NCI-H2029 (cell line): ENCODE results near the gene EFEMP2.

Experiments
- DNase-seq: peaks from one replicate; lab custom pipeline; 2025; lab: John Stamatoyannopoulos, UW

EFEMP2 gene

DNA sequence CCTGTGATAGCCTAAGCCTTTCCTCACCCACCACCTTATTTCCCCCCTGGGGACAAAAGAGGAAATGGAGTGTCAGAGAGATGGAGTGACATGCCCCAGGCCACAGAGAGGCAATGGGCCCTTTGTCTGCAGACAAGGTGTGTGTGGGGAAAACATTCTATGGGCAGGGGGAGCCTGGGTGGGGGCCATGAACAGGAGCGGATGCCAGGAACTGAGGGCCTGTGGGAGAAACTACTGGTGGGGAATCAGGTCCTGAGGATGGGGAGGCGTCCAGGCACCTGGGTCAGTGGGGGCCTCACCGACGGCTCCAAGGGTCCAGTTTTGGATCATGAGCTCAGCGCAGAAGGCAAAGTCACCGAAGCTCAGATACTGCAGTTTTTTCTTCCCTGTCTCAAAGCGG lies 12.6 kb upstream of the EFEMP2 start:
- no peak for DNase-seq

DNA sequence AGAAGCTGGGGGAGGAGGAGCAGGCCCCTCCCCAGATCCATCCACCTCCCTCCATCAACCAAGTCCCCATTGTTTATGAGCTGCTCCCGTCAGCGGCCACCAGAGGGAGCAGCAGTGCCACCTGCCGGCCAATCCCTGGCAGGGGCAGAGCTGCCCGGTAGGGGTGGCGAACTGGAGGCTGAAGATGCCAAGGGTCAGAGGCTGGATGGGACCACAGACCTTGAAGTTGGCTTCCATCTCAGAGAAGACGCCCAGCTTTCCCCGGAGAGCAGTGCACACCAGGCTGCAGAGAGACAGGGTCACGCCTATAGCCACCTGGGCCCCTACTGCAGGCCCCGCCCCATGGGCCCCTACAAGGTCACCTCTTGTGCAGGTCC lies 12.1 kb upstream of the EFEMP2 start:
- DNase-seq = peak; percentile 37

DNA sequence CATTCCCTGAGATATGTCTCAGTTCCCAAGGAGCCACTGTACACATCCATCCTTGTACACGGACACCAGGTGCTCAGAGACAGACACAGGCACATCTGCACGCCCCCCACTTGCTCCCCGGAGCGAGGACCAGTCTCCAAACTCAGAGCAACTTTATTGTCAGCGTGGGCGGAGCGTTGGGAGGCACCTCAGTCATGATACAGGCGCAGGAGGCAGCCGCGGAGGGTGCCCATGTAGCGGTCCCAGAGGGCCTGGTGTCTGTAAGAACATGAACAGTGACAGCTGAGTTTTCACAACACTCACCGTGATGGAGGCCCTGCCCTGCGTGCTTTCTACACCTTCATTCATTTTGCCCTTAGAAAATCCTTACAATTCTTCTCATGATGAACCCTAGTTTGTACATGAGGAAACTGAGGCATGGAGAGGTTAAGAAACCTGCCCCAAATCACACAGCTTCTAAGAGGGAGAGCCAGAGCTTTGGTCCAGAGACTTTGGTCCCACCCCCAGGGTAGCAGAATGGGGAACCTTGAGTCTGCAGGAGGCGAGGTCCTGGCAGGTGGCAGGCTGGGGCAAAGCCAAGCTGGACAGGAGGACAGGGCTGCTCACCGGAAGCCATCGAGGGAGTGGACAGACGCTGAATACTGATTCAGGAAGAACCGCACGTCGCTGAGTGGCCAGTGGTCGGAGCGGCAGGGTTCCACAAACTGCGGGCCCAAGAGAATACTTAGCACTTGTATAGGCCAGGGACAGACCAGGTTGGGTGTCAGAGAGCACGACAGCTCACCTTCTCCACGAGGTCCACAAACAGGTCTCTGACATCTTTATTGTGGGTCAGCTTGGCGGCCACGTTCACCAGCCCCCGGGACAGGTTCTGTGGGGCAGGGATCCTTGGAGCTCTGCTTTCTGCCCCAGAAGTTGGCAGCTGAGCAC lies 11.5 kb upstream of the EFEMP2 start:
- DNase-seq = no peak

DNA sequence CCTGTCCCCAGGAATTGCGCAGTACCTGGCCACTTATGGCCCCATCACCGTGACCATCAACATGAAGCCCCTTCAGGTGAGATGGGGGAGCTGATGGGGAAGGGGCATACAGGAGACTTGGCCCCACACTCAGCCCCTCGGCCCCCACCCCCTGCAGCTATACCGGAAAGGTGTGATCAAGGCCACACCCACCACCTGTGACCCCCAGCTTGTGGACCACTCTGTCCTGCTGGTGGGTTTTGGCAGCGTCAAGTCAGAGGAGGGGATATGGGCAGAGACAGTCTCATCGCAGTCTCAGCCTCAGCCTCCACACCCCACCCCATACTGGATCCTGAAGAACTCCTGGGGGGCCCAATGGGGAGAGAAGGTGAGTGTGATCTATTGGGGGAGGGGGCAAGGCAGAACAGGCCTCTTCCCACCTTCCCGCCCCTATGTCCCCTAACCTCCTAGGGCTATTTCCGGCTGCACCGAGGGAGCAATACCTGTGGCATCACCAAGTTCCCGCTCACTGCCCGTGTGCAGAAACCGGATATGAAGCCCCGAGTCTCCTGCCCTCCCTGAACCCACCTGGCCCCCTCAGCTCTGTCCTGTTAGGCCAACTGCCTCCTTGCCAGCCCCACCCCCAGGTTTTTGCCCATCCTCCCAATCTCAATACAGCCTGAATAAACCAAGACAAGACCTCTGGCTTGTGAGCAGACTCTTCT lies 10.6 kb upstream of the EFEMP2 start:
- DNase-seq = no peak

DNA sequence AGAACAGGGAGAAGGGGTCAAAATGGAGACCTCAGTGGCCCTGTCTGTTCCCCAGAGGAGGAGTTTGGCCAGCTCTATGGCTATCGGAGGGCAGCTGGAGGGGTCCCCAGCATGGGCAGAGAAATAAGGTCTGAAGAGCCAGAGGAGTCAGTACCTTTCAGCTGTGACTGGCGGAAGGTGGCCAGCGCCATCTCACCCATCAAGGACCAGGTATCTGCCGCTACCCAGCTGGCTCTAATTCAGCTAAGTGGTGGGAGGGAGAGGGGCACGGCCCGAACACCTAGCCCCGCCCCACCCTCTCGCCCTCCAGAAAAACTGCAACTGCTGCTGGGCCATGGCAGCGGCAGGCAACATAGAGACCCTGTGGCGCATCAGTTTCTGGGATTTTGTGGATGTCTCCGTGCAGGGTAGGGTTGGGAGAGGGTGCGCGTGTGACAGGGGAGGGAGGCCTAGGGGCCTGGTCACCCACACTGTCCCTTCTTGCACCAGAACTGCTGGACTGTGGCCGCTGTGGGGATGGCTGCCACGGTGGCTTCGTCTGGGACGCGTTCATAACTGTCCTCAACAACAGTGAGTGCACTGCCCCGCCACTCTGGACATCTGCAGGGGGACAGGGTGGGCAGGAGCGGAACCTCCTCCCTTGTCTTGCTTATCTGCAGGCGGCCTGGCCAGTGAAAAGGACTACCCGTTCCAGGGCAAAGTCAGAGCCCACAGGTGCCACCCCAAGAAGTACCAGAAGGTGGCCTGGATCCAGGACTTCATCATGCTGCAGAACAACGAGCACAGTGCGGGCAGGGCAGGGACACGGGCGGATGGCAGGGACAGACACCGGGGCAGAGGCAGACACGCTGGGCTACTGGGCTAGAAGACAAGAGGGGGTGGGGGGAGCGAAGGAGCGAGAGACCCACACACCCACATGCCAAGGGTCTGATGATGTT lies 9.8 kb upstream of the EFEMP2 start:
- DNase-seq = no peak

DNA sequence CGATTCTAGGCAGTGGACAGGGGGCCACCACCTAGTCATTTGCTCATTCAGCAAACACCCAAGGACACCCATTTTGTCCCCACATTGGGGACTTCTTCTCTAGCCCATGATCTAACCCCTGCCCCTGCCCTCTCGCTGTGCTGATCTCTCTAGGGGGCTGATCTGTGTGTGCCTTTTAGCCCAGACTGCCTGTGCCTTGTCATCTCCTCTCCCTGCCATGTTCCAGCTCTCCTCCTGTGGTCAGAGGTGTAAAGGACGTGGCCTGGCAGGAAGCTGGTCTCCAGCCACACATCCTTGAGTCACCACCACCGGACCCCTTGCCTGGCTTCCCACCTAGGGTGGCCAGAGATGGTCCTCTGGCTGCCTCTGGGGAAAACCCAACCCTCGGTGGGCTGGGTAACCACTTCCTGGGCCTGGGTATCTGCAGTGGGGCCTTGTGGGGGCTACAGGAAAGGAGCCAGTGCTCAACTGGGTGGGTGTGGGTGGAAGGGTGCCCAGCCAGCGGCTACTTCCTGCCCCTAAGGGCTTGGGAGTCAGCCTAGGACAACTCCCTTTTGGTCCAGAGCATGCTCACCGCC lies 8.3 kb upstream of the EFEMP2 start:
- no peak for DNase-seq

DNA sequence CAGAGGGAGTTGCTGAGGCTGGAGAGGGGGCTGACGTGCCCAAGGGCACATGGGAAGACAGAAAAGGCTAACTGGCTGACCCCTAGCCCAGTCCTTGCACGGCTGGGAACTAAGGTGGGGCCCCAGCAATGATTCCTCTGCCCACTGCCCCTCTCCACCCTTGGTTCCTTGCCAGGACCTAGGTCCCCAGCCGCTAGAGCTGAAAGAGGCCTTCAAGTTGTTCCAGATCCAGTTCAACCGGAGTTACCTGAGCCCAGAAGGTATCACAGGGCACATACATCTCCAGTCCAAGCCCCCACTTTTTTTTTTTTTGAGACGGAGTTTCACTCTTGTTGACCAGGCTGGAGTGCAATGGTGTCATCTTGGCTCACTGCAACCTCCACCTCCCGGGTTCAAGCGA lies 7.4 kb upstream of the EFEMP2 start:
- DNase-seq = no peak

DNA sequence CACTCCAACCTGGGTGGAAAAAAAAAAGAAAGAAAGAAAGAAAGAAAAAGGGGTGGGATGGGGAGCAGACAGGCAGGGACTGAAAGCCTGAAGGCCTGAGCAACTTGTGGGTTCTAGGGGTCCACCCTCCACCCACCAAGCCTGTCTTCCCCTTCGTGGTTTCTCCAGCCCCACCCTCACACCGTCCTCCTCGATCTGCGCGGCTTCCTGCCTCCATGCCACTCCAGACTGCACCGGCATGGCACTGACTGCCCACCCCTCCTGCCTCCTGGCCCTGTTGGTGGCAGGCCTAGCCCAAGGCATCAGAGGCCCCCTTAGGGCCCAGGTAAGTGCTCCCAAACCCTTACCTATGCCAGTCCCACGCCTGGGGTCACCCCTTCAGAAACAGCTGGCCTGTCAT lies 7.0 kb upstream of the EFEMP2 start, which contains the start of gene CTSW:
Gene CTSW (plus strand): TSS at position 221 of the 400 bp plus-strand sequence. CDS start 18 bp downstream, at position 239.
- DNase-seq = no peak

DNA sequence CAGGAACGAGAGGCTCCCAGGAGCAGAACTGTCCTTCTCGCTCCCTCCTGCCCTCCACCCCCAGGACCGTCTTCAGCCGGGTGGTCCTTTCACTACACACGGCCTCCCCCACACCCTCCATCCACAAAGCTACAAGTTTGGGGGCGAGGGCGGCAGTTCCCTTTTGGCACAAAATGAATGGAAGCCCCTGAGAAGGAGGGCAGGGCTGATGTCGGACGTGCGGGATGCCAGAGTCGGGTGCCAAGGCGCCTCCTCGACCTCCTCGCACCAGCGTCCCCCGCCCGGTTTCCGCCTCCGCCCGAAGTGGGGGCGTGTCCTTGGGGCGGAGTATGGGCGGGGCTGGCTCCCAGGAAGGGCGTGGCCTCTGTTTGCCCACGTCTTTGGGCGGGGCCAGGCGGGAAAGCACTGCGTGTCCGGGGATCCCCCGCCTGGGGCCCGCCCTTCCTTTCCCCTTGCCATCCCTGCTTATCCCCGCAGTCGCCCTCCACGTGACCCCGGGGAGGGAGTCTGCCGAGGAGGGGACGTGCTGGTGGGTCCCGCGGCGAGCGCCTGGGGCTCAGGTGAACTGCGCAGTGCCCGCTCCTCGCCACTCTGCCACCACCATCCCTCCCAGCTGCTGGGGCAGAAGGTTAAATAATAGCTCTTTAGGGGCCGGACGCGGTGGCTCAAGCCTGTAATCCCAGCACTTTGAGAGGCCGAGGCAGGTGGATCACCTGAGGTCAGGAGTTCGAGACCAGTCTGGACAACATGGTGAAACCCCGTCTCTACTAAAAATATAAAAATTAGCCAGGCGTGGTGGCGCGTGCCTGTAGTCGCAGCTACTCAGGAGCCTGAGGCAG lies 937 bp upstream of the EFEMP2 start:
- DNase-seq = peak; percentile 92

DNA sequence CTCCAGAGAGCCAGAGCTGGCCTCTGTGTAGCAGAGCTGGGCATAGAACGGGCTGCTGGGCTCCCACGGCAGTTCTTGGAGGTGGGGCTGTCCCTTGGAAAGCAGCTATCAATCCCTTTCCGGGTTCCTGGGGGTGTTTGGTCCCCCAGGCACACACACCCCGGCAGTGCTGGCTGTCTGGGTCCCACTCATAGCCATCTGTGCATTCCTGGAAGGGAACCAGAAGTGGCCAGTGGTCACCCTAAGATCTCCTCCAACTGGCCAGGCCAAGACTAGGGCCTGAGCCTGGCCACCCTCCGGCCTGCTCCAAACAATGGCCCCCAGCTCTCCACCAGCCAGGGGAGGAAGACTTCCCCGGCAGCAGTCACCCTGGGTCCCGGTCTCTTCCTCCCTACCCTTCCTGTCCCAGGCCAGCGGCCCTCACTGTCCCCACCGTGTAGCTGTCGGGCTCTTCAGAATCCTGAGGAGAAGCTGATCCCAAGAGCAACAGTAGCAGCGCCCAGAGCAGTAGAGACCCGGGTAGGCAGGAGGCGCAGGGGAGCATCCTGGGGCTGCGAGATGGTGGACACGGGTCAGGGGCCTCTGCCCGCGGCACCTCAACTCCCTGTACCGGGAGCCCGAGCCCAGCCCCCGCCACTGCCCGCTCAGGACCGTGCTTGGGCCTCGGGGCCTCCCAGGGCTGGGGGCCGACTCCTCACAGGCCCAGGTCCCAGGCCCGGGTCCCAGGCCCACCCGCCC lies 620 bp downstream of the EFEMP2 start:
- no peak for DNase-seq

DNA sequence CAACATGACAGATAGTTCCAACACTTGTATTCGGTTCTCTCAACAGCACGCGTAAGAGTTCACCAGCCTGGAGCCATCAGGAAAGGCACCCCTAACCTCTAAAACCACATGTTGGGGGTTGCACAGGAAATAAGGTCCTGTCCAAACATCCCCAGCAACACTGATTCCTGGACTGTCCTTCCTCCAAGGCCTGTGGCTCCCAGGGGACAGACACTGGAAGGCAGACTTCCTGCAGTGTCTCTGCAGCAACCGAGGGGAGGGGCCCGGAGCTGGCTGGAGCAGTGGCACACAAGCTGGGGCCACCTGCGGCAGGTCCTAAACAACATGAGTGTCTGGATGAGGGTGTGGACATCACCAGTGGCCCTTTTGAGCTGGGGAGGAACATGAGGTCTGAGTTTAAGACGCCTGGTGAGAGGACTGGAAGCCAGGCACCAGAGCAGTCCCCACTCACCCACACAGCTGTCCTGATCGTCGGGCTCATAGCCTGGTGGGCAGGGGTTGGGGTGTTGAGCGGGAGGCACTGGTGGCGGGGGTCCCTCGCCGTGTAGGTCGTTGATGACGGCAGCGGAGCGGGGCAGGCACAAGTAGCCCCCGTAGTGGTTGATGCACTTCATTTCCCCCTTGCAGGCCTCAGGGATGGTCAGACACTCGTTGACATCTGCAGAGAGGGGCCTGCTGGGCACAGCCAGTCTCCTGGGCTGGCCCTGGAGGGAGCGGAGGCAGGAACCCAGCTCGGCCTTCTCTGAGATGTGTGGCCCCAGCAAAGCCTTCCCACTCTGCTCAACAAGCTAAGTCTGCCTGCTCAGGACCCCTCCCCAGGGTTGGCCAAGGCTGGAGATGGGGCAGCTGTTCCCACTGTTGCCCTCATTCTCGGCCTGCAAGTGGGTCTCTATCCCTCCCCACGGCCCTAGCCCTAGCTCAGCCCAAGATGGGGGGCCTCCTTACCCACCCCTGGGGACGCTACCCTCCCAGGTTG lies 1.6 kb downstream of the EFEMP2 start:
- no peak for DNase-seq

DNA sequence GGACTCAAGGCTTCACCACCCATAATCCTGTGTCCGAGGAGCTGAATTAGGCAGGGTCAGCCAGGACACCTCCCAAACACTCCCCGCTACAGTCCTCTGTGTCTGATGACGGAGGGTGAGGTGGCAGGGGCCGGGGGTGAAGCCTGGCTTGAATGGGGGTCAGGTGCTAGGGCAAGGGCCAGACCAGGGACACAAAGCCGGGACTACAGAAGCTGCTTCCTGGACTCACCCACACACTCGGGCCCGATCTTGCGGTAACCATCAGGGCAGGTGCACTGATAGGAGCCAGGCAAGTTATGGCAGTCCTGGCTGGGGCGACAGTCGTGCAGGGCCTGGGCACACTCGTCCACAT lies 2.3 kb downstream of the EFEMP2 start:
- DNase-seq = no peak

DNA sequence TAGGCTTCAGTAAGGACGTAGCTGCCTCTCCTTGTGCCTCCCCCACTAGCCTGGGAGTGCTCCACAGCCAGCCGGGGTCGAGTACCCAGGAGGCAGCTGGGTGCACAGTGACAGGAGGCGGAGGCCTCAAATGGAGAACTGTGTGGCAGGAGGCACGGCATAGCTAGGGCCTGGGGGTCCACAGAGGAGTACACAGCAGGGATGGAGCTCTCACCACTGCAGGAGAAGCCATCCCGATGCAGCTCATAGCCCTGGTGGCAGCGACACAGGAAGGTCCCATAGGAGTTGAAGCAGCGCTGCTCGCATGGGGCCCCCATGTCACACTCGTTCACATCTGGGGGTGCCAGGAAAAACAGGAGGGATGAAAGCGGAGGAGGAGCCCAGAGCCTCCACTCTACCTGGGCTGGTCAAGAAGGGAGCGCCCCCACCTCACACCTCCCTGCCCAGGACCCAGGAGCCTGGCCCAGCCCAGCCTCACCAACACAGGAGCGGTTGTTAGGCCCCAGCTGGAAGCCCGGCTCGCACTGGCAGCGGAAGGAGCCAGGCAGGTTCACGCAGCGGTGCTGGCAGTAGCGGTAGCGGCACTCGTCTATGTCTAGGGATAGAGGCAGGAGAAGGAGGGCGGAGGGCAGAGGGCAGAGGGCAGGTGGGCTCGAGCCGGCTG lies 2.8 kb downstream of the EFEMP2 start:
- no peak for DNase-seq

DNA sequence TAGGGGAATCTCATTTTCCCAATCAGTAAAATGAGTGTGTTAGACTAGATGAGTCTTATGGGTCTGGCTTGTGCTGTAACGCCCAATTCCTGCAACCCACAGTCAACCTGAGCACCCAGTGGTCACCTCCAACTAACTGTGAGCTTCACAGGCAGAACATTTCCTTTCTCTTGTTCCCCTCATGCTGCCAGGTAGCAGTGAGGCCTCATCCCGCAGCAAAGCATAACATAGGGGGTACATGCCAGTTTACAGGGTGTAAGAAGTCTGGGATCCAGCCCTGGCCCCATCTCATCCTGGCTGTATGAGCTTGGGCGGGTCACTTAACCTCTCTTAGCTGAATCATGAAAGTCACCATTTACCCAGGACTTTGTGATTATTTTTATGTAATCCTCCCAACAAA lies 3.7 kb downstream of the EFEMP2 start:
- no peak for DNase-seq

DNA sequence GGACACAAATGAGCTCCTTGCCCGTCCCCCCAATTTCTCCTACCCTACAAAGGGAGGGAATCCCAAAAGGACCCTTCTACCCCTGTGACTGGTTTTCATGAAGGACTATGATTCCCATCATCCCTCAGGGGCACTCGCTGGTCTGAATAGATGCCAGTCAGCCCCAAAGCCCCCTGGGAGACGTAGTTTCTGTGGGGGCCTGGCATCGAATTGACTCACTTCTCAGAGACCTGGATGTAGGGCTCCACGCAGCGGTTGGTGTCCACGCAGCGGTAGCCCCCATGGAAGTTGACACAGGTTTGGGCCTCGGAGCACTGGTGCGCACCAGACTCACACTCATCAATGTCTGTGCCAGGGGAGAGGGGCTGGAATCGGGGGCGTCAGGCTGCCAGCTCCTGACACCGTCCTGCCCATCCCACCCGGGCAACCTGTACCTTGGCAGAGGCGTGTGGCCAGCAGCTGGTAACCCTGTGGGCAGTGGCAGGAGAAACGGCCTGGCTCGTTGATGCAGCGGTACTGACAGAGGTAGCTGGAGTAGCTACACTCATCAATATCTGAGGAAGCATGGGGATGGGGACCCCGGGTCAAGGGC lies 4.4 kb downstream of the EFEMP2 start:
- DNase-seq = no peak

DNA sequence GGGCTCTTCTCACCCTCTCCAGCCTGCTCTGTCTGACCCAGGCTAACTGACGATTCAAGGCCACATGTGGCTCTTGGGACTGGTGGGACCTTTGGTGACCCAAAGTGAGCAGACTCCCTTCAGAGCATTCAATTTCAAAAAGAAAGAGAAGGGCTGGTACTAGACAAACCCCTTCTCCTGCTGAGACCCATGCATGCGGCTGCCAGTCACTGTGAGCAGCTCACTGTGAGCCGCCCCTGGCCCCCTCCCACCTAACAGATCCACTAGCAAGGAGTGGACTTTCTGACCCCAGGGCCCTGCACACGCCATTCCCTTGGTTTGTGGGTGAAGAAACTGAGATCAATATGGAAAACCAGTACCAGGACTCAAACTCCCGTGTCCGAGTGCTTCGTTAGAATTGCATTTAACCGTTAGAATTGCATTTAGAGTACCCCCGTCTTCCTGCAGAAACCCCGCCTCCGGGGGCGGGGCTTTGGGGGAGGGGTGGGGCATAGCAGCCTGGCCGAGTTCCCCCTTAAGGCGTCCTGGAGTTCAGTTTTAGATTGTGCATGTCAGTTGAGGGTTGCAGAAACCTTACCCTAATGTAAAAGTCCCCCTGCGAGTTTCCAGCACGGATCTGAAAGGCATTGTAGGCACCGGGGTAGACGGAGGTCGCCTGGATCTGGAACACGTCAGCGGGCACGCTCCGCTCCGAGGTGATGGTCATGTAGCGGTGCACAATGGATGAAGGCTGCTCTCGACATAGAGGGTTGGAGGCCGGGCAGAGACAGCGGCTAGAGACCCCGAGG lies 5.1 kb downstream of the EFEMP2 start:
- no peak for DNase-seq
